H1 (cell line): ENCODE results near the gene DCUN1D2. TPM values are rescaled to one million over a fixed set of nuclear protein-coding genes. Genes with fewer than 3 reads are reported as not detected.

Experiments
- CTCF ChIA-PET: fragments of 300-600 bp; sonication (Branson Sonifier 250); formaldehyde crosslinking; loops from one replicate; lab custom pipeline; 2021; ENCODE audit not compliant: partially characterized antibody; lab: Charles Lee
- POLR2A ChIA-PET: fragments of 300-600 bp; sonication (Branson Sonifier 250); formaldehyde crosslinking; loops from one replicate; lab custom pipeline; 2021; ENCODE audit warnings: inconsistent platforms; ENCODE audit not compliant: partially characterized antibody; lab: Charles Lee
- DNase-seq, 2 experiments: peaks; one replicate each; pipeline versions ENCODE4 v3.0.0 to v3.0.0-alpha.2; 2010 to 2022; ENCODE audit warnings: low spot score in 2 of 2, low read depth in 1 of 2, mixed read lengths in 1 of 2
- FAIRE-seq: peaks from 2 replicates; lab custom pipeline; 2011; peaks lifted over from hg19 to GRCh38; lab: Jason Lieb, UNC
- H2AFZ ChIP-seq: 2 replicates; pipeline ENCODE4 v1.8.1; 2012; ENCODE audit warnings: low read length, inconsistent platforms
- H2AK5ac ChIP-seq: 2 replicates; pipeline ENCODE4 v1.6.1; 2013; ENCODE audit warnings: low read depth, low read length
- H2BK120ac ChIP-seq: replicated peaks from 2 replicates; pipeline ENCODE3; 2013; ENCODE audit warnings: low read depth, low read length, inconsistent platforms
- H2BK12ac ChIP-seq: 2 replicates; pipeline ENCODE4 v1.6.1; 2013; ENCODE audit warnings: low read depth, low read length
- H2BK15ac ChIP-seq: 2 replicates; pipeline ENCODE4 v1.6.1; 2013; ENCODE audit warnings: low read length
- H2BK20ac ChIP-seq: 2 replicates; pipeline ENCODE4 v1.6.1; 2013; ENCODE audit warnings: low read length
- H2BK5ac ChIP-seq: 2 replicates; pipeline ENCODE4 v1.6.1; 2013; ENCODE audit warnings: low read depth, low read length
- H3K14ac ChIP-seq: 2 replicates; pipeline ENCODE4 v1.6.1; 2013; ENCODE audit warnings: inconsistent platforms; ENCODE audit not compliant: insufficient read length
- H3K18ac ChIP-seq: 2 replicates; pipeline ENCODE4 v1.6.1; 2013; ENCODE audit warnings: low read length; ENCODE audit errors: extremely low read depth
- H3K23ac ChIP-seq: 2 replicates; pipeline ENCODE4 v1.6.1; 2013; ENCODE audit warnings: inconsistent platforms; ENCODE audit not compliant: insufficient read length
- H3K23me2 ChIP-seq: 2 replicates; pipeline ENCODE4 v1.6.1; 2013; ENCODE audit warnings: low read depth, low read length
- H3K27ac ChIP-seq: 2 replicates; pipeline ENCODE4 v1.6.1; 2011; ENCODE audit warnings: low read depth, low read length, inconsistent platforms
- H3K27me3 ChIP-seq, 4 experiments: replicated peaks in 1 of 4; 1 replicate in 1 of 4; 2 replicates in 3 of 4; pipeline versions ENCODE4 v1.6.1 to v1.8.1; 2011 to 2013; ENCODE audit warnings: low read length in 3 of 4, mild to moderate bottlenecking in 3 of 4, inconsistent platforms in 2 of 4, mixed read lengths in 2 of 4, moderate library complexity in 1 of 4; ENCODE audit not compliant: control insufficient read depth in 3 of 4, insufficient read depth in 3 of 4; ENCODE audit errors: extremely low read depth in 1 of 4
- H3K36me3 ChIP-seq, 4 experiments: 2 replicates each; pipeline versions ENCODE4 v1.6.1 to v1.8.1; 2011 to 2013; ENCODE audit warnings: mild to moderate bottlenecking in 4 of 4, low read length in 3 of 4, moderate library complexity in 2 of 4, control low read depth in 1 of 4, inconsistent platforms in 1 of 4; ENCODE audit not compliant: insufficient read depth in 4 of 4, control insufficient read depth in 2 of 4
- H3K4ac ChIP-seq: replicated peaks from 2 replicates; pipeline ENCODE3; 2013; ENCODE audit warnings: low read length, low read depth, mixed read lengths, inconsistent platforms; ENCODE audit not compliant: insufficient read length
- H3K4me1 ChIP-seq, 4 experiments: replicated peaks in 1 of 4; 1 replicate in 1 of 4; 2 replicates in 3 of 4; pipeline versions ENCODE4 v1.6.1 to v1.8.1; 2011 to 2013; ENCODE audit warnings: low read length in 3 of 4, inconsistent platforms in 2 of 4, mixed read lengths in 1 of 4; ENCODE audit not compliant: insufficient read depth in 4 of 4, control insufficient read depth in 3 of 4
- H3K4me2 ChIP-seq, 2 experiments: 2 replicates each; pipeline versions ENCODE4 v1.6.1 to v1.8.1; 2011 to 2013; ENCODE audit warnings: low read depth in 2 of 2, low read length in 2 of 2, control low read depth in 1 of 2, inconsistent platforms in 1 of 2, mild to moderate bottlenecking in 1 of 2; ENCODE audit not compliant: insufficient read depth in 1 of 2
- H3K4me3 ChIP-seq, 4 experiments: fragments of 200-600, 300-600 bp in 1 of 4; sonication (generic), shearing (Covaris generic), sonication (Bioruptor Twin) in 1 of 4; 2 replicates each; pipeline versions ENCODE4 v1.5.1 to v1.8.1; 2011 to 2016; ENCODE audit warnings: low read length in 4 of 4, low read depth in 3 of 4, control low read depth in 2 of 4, inconsistent platforms in 2 of 4, mild to moderate bottlenecking in 2 of 4, mixed read lengths in 1 of 4, moderate library complexity in 1 of 4; ENCODE audit not compliant: insufficient read depth in 2 of 4; ENCODE audit errors: extremely low read depth in 1 of 4
- H3K56ac ChIP-seq: replicated peaks from 2 replicates; pipeline ENCODE3; 2013; ENCODE audit warnings: low read depth, mild to moderate bottlenecking, mixed read lengths, low read length, inconsistent platforms; ENCODE audit not compliant: insufficient read length
- H3K79me1 ChIP-seq: 2 replicates; pipeline ENCODE4 v1.6.1; 2013; ENCODE audit warnings: low read depth, low read length, control low read depth
- H3K79me2 ChIP-seq, 2 experiments: 2 replicates each; pipeline versions ENCODE4 v1.6.1 to v1.8.1; 2012 to 2013; ENCODE audit warnings: low read length in 2 of 2, mild to moderate bottlenecking in 2 of 2, inconsistent platforms in 1 of 2; ENCODE audit not compliant: insufficient read depth in 2 of 2, control insufficient read depth in 1 of 2
- H3K9ac ChIP-seq, 4 experiments: replicated peaks in 1 of 4; 1 replicate in 1 of 4; 2 replicates in 3 of 4; pipeline versions ENCODE4 v1.6.1 to v1.8.1; 2011 to 2013; ENCODE audit warnings: low read depth in 3 of 4, low read length in 3 of 4, control low read depth in 2 of 4, mild to moderate bottlenecking in 2 of 4, moderate library complexity in 2 of 4, inconsistent platforms in 1 of 4; ENCODE audit errors: extremely low read depth in 1 of 4
- H3K9me3 ChIP-seq, 2 experiments: 2 replicates each; pipeline versions ENCODE4 v1.6.1 to v1.8.1; 2012 to 2013; ENCODE audit warnings: mild to moderate bottlenecking in 2 of 2, moderate library complexity in 2 of 2, control low read depth in 1 of 2, inconsistent platforms in 1 of 2, low read depth in 1 of 2, low read length in 1 of 2, mixed read lengths in 1 of 2; ENCODE audit not compliant: insufficient read depth in 2 of 2
- H4K20me1 ChIP-seq, 2 experiments: replicated peaks in 1 of 2; 2 replicates each; pipeline versions ENCODE3 to v1.8.1; 2011 to 2013; ENCODE audit warnings: inconsistent platforms in 2 of 2, low read length in 2 of 2, mild to moderate bottlenecking in 1 of 2; ENCODE audit not compliant: insufficient read depth in 2 of 2, control insufficient read depth in 1 of 2
- H4K5ac ChIP-seq: 2 replicates; pipeline ENCODE4 v1.6.1; 2013; ENCODE audit warnings: low read length, low read depth, mixed read lengths, inconsistent platforms; ENCODE audit not compliant: insufficient read length
- H4K8ac ChIP-seq: 2 replicates; pipeline ENCODE4 v1.8.0; 2013; ENCODE audit warnings: mild to moderate bottlenecking, moderate library complexity, low read length, inconsistent platforms; ENCODE audit not compliant: insufficient read depth; ENCODE audit errors: extremely low read depth
- H4K91ac ChIP-seq: replicated peaks from 2 replicates; pipeline ENCODE3; 2013; ENCODE audit warnings: low read length, mixed read lengths, inconsistent platforms; ENCODE audit not compliant: insufficient read length
- BCL11A ChIP-seq, 2 experiments: IDR thresholded peaks; one replicate each; pipeline ENCODE4 v1.6.1; 2011; ENCODE audit warnings: low read depth in 2 of 2, low read length in 2 of 2, mild to moderate bottlenecking in 2 of 2
- CHD2 ChIP-seq: IDR thresholded peaks from 2 replicates; pipeline ENCODE4 v1.6.1; 2012; ENCODE audit warnings: low read length, improper control_type of control experiment
- CTCF ChIP-seq, 3 experiments: IDR thresholded peaks; 1 replicate in 2 of 3; 2 replicates in 1 of 3; pipeline versions ENCODE4 v1.5.1 to v1.6.1; 2011; ENCODE audit warnings: low read length in 3 of 3, mild to moderate bottlenecking in 3 of 3, inconsistent platforms in 2 of 3, low read depth in 1 of 3, moderate library complexity in 1 of 3; ENCODE audit not compliant: insufficient read depth in 1 of 3; ENCODE audit errors: control extremely low read depth in 1 of 3
- EP300 ChIP-seq, 2 experiments: IDR thresholded peaks; 1 replicate in 1 of 2; 2 replicates in 1 of 2; pipeline ENCODE4 v1.6.1; 2011 to 2012; ENCODE audit warnings: low read depth in 2 of 2, low read length in 2 of 2, mild to moderate bottlenecking in 2 of 2, borderline replicate concordance in 1 of 2, inconsistent platforms in 1 of 2, moderate library complexity in 1 of 2
- KDM1A ChIP-seq: fragments of 200-600, 300-600 bp; sonication (generic); IDR thresholded peaks from 2 replicates; pipeline ENCODE4 v1.7.1; 2016; ENCODE audit warnings: mild to moderate bottlenecking, low read length, borderline replicate concordance
- NRF1 ChIP-seq: IDR thresholded peaks from 2 replicates; pipeline ENCODE4 v1.6.1; 2011; ENCODE audit warnings: mild to moderate bottlenecking, low read depth, low read length, improper control_type of control experiment
- POLR2A ChIP-seq, 2 experiments: IDR thresholded peaks; 1 replicate in 1 of 2; 2 replicates in 1 of 2; pipeline ENCODE4 v1.6.1; 2011; ENCODE audit warnings: low read depth in 2 of 2, low read length in 2 of 2, mild to moderate bottlenecking in 2 of 2; ENCODE audit errors: control extremely low read depth in 1 of 2
- POLR2AphosphoS5 ChIP-seq: IDR thresholded peaks from 2 replicates; pipeline ENCODE4 v1.6.1; 2011; ENCODE audit warnings: low read depth, low read length
- RNF2 ChIP-seq: fragments of 200-900, 300-1000 bp; sonication (generic); IDR thresholded peaks from 2 replicates; pipeline ENCODE4 v1.7.1; 2016; ENCODE audit warnings: borderline replicate concordance, low read depth, mild to moderate bottlenecking, antibody characterized with exemption, low read length; ENCODE audit not compliant: poor library complexity, severe bottlenecking; ENCODE audit errors: missing control alignments
- RXRA ChIP-seq: IDR thresholded peaks from 2 replicates; pipeline ENCODE4 v1.6.1; 2011; ENCODE audit warnings: low read depth, mild to moderate bottlenecking, low read length, moderate library complexity; ENCODE audit not compliant: insufficient read depth
- SUZ12 ChIP-seq: fragments of 200-600 bp; sonication (generic); IDR thresholded peaks from 2 replicates; pipeline ENCODE4 v1.6.1; 2012; ENCODE audit warnings: mild to moderate bottlenecking, inconsistent platforms, low read length, moderate library complexity, mixed read lengths
- YY1 ChIP-seq: IDR thresholded peaks from 2 replicates; pipeline ENCODE4 v1.6.1; 2011; ENCODE audit warnings: low read depth, mild to moderate bottlenecking, low read length
- WGBS, 2 experiments: shearing (Covaris generic) in 1 of 2; methylation state at CpG; one replicate each; pipeline versions ENCODE4 v1.1.6 to v1.1.7; 2013 to 2015; ENCODE audit warnings: low lambda C conversion rate in 2 of 2, mixed read lengths in 2 of 2, inconsistent platforms in 1 of 2, low coverage in 1 of 2, missing lambda C conversion rate in 1 of 2; ENCODE audit not compliant: insufficient replicate concordance in 2 of 2, insufficient coverage in 1 of 2, insufficient read length in 1 of 2; ENCODE audit errors: extremely low coverage in 1 of 2, missing lambda C conversion rate in 1 of 2; 5-methylcytosine and 5-hydroxymethylcytosine counted together
- polyA plus RNA-seq, 7 experiments: library from polyadenylated mRNA; depleted of rRNA in 3 of 7; stranded (reverse) in 5 of 7; unstranded in 2 of 7; fragments of >200 nt in 5 of 7; fragments of 200-250 nt in 2 of 7; gene quantifications; 1 replicate in 5 of 7; 2 replicates in 1 of 7; 4 replicates in 1 of 7; pipeline versions ENCODE4 v1.2.1 to v1.2.3, GENCODE V29; 2011 to 2013; ENCODE audit warnings: missing spikeins in 2 of 7, mixed read lengths in 2 of 7
- total RNA-seq: library from RNA; stranded (reverse); fragmentation: NEBNext Ultra II Directional; extraction: Animal tissue kit (Norgen Biotek cat#: 25700); gene quantifications from 2 replicates; pipeline ENCODE4 v1.2.1, GENCODE V29; 2021

The DCUN1D2 gene
- total and polyA plus RNA-seq, 2 of the 8 experiments (the other 6 are each of a cell fraction or from before 2014, with no cell fraction given): 19.5 to 35.3 TPM

GRCh38 chr13:113538689-113539058, 48.2 kb upstream of the DCUN1D2 start:
- Histone ChIP-seq H3K4ac (no peak overlapping the region), H2AFZ (no peak overlapping the region), H3K79me2 (peaks cover 0 to 7% of the 10 kb centered on the region in 2 experiments; a peak in 1 of 4 replicates), H3K56ac (no peak overlapping the region), H4K20me1 (peaks cover 2 to 8% of the 10 kb centered on the region in 2 experiments), H3K27ac (no peak overlapping the region), H3K4me1 (peaks cover 0 to 4% (median 0%) of the 10 kb centered on the region in 4 experiments; a peak in 2 of 7 replicates), H3K9ac (no peak overlapping the region), H3K18ac (no peak overlapping the region), H4K8ac (no peak overlapping the region), H3K36me3 (peaks cover 0 to 9% (median 3%) of the 10 kb centered on the region in 4 experiments; a peak in 6 of 8 replicates), H3K9me3 (no peaks in the 10 kb centered on the region), H2BK12ac (no peak overlapping the region), H4K5ac (no peak overlapping the region), H3K4me2 (no peak overlapping the region), H3K27me3 (no peaks in the 10 kb centered on the region; a peak in 1 of 7 replicates), H3K14ac (no peak overlapping the region), H3K23me2 (no peaks in the 10 kb centered on the region), H2BK15ac (no peak overlapping the region), H3K79me1 (peaks cover 6% of the 10 kb centered on the region), H3K4me3 (no peak overlapping the region), H4K91ac (no peak overlapping the region), H2BK20ac (no peak overlapping the region), H3K23ac (no peak overlapping the region), H2AK5ac (no peak overlapping the region), H2BK5ac (no peak overlapping the region), H2BK120ac (no peak overlapping the region)
- DNase-seq: no peak
- ChIA-PET CTCF (no interaction called here), POLR2A (no interaction called here)
- 93% methylated on average over 28 of the region's 28 CpGs; no CpG with 5 or more reads in 1 of the 2 experiments for WGBS, 2 experiments
- FAIRE-seq: no peak
- no peak for TF ChIP-seq EP300 (IDR thresholded peaks at IDR 0.05; ENCODE audit: borderline replicate concordance in 1 of 2, low read depth in 2 of 2, low read length in 2 of 2)
- TF ChIP-seq SUZ12: no peak
- TF ChIP-seq RNF2: no peak
- TF ChIP-seq CHD2: no peak
- TF ChIP-seq BCL11A (IDR thresholded peaks at IDR 0.05; ENCODE audit: low read depth in 2 of 2, low read length in 2 of 2): no peak
- TF ChIP-seq POLR2AphosphoS5: no peak
- TF ChIP-seq KDM1A: no peak
- TF ChIP-seq RXRA: no peak
- TF ChIP-seq POLR2A (IDR thresholded peaks at IDR 0.05; ENCODE audit: control extremely low read depth in 1 of 2, low read depth in 2 of 2, low read length in 2 of 2): no peak
- no peak for TF ChIP-seq CTCF (IDR thresholded peaks at IDR 0.05; ENCODE audit: control extremely low read depth in 1 of 3, insufficient read depth in 1 of 3, low read depth in 1 of 3, low read length in 3 of 3)
- no peak for TF ChIP-seq NRF1
- no peak for TF ChIP-seq YY1
